ENCODE data around the gene ATP13A5.

The ATP13A5 gene

GRCh38 chr3:193262707-193263106, 115.8 kb downstream of the ATP13A5 start:
- DNase-seq (ENCODE audit: low read depth in 1 of 2, low spot score in 1 of 2) = no peak

GRCh38 chr3:193261970-193262369, 116.6 kb downstream of the ATP13A5 start:
- no peak for DNase-seq (ENCODE audit: low read depth in 1 of 2, low spot score in 1 of 2)

GRCh38 chr3:193253986-193254660, 124.4 kb downstream of the ATP13A5 start:
- DNase-seq (ENCODE audit: low read depth in 1 of 2, low spot score in 1 of 2) = no peak

DNA sequence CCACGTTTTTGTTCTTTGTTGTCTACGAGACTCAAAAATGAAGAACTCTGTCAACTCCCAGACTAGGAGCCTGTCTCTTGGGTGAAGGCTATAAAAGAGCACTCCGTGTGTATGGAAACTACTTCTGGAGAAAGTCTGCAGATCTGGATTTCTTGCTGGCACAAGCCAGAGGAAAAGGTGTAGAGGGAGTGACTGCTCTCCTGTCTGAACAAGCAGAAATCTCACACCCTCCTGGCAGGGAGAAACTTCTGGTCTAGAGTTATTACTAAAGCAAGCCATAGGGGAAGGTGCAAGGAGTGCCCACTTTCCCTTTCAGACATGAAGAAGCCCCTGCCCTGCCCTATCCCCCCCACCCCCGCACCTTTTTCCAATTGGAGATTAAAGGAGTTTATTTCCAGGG, 128.1 kb downstream of the ATP13A5 start:
- no peak for DNase-seq (ENCODE audit: low read depth in 1 of 2, low spot score in 1 of 2)

GRCh38 chr3:193248848-193249468, 129.6 kb downstream of the ATP13A5 start:
- no peak for DNase-seq (ENCODE audit: low read depth in 1 of 2, low spot score in 1 of 2)

- DNase-seq (ENCODE audit: low read depth in 1 of 2, low spot score in 1 of 2) = no peak
Measured at GRCh38 chr3:193243571-193243970, 135.0 kb downstream of the ATP13A5 start.

GRCh38 chr3:193241716-193242115, 136.8 kb downstream of the ATP13A5 start:
- DNase-seq (ENCODE audit: low read depth in 1 of 2, low spot score in 1 of 2) = no peak

DNA sequence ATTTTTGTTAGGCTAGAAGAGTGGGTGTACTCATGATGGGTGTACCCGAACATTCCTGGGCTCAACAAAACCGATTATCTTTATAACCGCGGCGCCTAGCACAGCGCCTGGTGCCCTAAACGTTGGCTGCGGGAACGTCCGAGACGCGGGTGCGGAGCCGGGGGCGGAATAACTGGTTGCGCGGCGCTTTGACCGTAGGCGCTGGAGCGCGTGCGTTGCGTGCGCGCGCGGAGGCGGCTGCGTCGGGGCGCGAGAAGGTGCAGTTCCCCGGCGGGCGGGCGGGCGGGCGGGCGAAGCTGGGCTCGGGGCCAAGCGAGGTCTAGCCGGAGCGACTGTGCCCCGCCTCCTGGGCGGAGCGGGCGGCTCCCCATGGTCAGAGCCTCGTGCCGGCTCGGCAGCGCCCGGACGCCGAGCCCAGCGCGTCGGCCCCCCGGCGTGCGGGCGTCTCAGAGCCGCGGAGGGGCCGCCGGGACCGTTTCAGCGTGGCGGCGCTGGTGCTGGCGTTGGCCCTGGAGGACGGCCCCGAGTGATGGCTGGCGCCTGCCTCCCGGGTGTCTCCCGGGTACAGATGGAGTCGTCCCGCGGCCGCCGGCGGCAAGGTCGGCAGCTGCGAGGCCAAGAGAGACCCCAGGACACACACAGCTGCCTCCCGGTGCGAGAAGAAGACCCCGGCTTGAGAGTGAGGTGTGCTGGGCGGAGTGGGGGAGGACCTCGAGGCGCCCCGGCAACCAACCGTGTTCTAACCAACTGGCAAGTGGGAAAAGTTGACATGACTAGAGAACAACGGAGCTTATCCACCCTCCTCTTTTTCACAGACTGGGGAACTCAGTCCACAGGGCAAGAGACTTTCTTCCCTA, 137.5 kb downstream of the ATP13A5 start, which contains the start of gene PLAAT1:
PLAAT1 (plus strand) TSS at position 373 of the 857 bp plus-strand sequence. CDS start 14,429 bp downstream, outside the sequence.
- no peak for DNase-seq (ENCODE audit: low read depth in 1 of 2, low spot score in 1 of 2)

- DNase-seq (ENCODE audit: low read depth in 1 of 2, low spot score in 1 of 2) = no peak
Measured at GRCh38 chr3:193240436-193240849, 138.1 kb downstream of the ATP13A5 start.

GRCh38 chr3:193237030-193237429, 141.5 kb downstream of the ATP13A5 start:
- DNase-seq (ENCODE audit: low read depth in 1 of 2, low spot score in 1 of 2) = no peak

DNA sequence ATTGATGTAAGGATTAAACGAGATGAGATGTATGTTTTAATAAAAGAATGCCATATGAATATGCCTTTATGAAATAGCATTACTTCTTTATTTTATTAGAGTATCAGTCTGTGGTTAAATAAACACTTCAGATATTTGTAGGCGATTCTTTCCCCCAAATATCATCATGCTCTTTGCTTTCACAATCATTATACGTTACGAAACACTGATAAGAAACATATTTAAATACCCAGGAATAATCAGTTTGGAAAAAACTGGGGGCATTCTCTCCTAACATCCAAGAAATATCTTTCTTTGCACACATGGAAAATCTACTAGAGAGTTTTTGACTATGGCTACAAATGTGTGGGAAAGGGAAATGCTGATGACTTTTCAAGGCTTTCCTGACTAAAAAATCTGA, 142.0 kb downstream of the ATP13A5 start:
- DNase-seq (ENCODE audit: low read depth in 1 of 2, low spot score in 1 of 2) = no peak

DNA sequence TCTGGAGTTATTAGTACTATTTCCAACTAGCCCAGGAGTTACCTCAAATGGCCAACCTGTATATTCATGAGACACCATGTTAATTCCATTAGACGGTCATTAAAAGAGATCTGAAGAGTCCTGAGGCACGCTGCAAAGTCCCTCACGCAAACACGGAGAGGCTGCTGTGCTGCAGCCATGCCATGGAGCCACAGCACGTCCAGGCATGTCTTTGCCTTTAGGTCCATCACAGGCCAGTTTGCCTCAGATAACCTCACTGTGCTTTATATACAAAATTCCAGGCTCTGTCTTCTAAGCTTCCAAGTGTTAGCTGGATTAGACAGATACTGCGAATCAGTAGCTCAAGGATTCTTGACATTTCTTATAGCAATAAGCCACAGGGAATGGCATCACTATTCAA, 147.4 kb downstream of the ATP13A5 start:
- no peak for DNase-seq (ENCODE audit: low read depth in 1 of 2, low spot score in 1 of 2)

DNA sequence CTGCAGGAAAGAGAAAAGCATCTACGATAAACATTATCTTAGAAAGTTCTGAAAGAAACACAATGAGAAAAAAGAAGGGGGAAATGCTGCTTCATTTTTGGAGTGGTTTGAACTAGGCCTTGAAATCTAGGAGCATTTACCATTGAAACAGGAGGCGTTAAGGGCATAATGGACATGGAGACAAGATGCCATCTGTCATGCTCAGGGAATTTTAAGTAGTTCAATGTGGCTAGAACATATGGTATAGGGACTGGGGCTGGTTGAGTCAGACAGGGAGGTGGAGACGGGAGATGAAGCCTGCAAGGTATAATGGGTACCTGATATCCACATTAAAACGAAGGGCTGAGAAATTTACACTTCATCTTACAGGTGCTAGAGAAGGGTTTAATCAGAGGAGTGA, 147.9 kb downstream of the ATP13A5 start:
- DNase-seq (ENCODE audit: low read depth in 1 of 2, low spot score in 1 of 2) = no peak

DNA sequence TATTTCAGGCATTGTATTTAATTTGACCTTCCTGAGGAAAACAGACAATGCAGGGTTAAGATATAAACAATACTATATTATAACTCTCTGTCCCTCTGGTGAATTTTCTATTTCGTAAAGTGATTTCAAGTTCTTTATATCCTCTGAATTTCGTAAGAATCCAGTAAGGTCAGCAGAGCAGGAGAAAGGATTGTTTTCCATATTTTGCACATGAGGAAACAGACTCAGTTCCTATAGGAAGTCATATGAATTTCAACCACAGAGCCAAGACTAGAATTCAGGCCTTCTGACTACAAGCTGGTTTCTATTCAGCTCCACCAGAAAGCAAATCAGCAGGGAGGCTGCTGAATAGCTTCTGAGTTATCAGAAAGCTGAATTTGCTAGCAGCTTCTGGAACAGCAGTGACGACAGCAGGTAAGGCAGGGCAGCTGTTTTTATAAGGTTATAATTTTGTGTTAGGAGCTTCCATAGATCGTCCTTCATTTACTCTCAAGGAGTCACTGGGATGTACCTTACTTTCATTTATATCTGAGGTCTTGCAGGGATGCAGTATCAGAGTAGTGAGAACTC, 148.6 kb downstream of the ATP13A5 start:
- no peak for DNase-seq (ENCODE audit: low read depth in 1 of 2, low spot score in 1 of 2)

DNA sequence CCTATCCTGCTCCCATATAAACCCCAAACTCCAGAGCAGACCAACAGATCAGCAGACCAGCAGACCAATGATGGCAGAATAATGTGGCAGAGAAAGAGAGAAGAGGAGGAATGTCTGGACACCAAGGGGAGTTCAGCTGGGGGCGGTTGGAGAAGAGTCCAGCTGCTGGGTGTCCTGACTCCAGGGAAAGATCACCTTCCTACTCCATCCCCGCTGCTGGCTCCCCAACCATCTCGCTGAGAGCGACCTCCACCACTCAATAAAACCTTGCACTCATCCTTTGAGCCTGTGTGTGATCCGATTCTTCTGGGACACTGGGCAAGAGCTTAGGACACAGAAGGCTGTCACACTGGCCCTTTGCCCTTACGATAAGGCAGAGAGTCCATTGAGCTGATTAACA, 150.3 kb downstream of the ATP13A5 start:
- no peak for DNase-seq (ENCODE audit: low read depth in 1 of 2, low spot score in 1 of 2)

GRCh38 chr3:193225302-193226125, 153.0 kb downstream of the ATP13A5 start:
- DNase-seq (ENCODE audit: low read depth in 1 of 2, low spot score in 1 of 2) = no peak

Data from activated CD4-positive, alpha-beta T cell treated with anti-CD3 and anti-CD28 coated beads, Interleukin-2, amount 50 U/mL, for 24 hours (primary cell).